Fibroblast of skin of right biceps (primary cell): ENCODE data around the gene ZNF664.
"Not testable (repeated sequence)": the region's sequence is repeated elsewhere in the genome, so short reads cannot be mapped to it uniquely, and the experiment has no call there.

Experiments
- DNase-seq: peaks from one replicate; pipeline ENCODE4 v3.0.0-alpha.2; 2013

Gene ZNF664

GRCh38 chr12:123941624-123942237 lies 31.3 kb upstream of the ZNF664 start:
- DNase-seq, result no peak

DNA sequence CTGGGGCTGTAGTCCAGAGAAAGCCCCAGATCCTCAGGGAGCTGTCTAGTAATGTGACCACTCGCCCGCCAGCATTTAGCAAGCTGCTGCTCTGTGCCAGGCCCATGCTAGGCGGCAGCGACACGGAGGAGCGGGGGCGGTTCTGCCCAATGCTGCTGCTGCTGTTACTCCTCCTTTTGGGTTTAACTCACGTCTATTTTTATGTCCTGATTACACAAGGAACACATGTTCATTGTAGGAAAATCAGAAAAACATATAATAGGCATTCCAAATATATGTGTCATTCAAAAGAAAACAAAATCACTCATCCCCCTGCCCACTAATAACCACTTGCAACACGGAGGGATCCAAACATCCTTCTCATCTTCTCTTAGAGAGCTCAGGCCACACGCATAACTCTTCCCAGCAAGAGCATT lies 30.8 kb upstream of the ZNF664 start:
- peak; percentile 92 for DNase-seq

DNA sequence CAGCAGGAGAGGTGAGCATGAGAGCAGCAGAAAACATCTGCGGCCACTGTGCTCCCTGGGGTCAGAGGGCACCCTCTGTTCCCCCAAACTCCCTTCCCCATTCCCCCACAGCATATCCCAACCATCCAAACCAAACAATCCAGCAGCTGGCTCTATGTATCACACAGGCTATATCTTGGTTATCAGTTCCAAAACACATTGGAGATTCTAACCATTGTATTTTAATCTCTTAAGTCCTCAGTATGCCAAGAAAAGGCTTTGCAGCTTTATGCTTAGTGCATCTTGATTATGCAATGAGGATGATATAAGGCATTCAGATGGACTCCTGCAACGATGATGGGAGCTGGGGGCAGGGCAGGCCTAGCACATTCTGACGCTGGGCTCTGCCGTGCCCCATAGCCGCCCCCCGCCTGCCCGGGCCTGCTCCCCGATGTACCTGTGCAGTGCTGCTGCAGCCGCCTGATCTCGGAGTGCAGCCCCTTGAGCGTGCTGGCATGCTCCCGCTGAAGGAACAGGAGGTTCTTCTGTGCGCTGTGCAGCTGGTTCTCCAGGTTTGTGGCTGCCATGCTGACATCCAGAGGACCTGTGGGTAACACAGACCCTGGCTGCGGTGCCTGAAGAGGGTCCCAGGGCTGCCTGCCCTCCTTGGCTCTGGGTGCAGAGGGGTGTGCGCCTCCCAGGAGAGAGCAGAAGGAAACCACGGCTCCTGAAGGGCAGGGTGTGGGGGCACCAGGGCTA lies 29.9 kb upstream of the ZNF664 start:
- DNase-seq, result peak; percentile 26

DNA sequence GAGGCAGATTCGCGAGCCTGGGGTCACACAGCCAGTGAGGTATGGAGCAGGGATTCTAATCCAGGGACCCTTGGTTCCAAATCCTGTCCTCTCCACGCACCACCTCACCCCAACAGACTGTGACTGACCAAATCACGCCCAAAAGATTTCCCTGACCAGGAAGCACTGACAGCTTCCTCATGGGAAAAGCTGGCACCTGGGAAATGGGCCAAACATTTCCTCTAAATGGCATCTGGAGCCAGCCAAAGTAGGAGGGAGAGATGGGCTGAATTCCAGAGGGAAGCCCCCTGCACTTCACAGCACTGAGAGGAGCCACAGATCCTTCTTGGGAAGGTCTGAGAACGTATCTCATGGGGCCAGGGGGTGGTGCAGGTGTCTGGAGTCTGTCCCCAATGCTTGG lies 29.2 kb upstream of the ZNF664 start:
- no peak for DNase-seq

DNA sequence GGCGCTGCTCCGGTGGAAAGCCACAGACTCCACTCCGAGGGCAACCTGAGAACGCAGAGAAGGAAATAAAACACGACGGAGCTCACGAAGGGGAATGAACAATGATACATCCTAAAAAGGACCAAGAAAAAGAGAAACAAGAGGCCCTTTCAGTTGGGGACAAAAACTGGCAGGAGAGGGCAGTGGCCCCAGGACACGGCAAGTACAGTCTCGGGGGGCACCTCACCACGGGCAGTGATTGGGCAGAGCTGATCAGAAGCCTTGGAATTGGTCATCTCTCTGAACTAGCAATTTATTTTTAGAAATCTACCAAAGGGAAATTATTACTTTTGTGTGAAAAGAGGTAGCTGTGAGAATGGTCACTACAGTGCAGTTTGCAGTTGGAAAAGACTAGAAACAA lies 28.3 kb upstream of the ZNF664 start:
- DNase-seq, result no peak

DNA sequence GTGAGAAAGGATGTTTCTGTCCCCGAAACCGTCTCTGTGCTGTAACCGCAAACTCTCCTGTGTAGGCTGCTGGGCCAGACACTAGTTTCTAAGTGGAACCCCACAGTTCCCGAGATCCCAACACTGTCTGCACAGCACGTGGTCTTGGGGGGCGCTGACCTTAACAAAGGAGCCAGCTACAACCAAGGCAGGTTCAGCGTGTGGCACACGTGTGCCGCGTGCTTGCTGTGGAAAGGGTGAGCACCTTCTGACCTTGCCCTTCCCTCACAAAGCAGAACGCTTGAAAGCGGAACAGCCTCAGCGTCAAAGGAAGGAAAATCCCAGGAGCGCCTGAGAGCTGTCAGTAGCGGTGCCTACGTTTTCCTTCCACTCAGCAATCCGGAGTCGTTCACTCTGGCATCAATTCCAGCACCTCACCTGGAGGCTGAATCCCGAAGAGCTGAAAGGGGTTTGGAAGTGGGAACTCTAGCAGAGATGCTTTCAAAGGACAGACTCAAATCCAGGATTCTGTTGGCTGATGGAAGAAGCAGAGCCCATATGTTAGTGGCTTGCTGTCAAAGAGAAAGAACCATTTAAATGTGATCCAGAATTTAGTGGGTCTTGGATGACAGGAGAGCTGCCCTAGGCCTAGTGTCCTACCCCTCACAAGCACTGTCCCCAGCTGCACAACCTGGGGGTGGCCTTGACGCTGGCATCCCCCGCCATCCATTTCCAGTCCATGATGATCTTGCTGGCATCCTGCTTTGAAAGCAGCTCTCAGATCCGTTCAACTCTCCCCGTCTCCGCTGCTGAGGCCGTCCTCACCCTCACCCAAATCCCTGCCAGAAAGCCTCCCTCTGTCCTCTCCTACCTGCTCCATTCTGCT lies 27.5 kb upstream of the ZNF664 start:
- no peak for DNase-seq

DNA sequence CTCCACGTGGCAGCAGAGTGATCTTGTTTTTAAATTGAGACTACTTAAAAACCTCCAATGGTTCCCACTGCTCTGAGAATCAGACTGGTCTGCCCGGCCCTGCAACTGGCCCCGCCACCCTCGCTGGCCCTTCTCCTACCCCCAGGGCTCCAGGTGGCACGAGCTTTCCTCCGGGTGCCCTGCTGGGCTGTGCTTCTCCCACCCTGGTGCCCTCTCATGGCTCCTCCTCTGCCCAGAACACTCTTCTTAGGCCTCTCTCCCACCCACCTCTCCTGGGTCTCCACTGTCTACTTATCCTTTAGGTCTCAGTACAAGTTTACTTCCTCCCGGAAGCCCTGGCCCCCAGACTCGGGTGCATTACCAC lies 26.9 kb upstream of the ZNF664 start:
- no peak for DNase-seq

DNA sequence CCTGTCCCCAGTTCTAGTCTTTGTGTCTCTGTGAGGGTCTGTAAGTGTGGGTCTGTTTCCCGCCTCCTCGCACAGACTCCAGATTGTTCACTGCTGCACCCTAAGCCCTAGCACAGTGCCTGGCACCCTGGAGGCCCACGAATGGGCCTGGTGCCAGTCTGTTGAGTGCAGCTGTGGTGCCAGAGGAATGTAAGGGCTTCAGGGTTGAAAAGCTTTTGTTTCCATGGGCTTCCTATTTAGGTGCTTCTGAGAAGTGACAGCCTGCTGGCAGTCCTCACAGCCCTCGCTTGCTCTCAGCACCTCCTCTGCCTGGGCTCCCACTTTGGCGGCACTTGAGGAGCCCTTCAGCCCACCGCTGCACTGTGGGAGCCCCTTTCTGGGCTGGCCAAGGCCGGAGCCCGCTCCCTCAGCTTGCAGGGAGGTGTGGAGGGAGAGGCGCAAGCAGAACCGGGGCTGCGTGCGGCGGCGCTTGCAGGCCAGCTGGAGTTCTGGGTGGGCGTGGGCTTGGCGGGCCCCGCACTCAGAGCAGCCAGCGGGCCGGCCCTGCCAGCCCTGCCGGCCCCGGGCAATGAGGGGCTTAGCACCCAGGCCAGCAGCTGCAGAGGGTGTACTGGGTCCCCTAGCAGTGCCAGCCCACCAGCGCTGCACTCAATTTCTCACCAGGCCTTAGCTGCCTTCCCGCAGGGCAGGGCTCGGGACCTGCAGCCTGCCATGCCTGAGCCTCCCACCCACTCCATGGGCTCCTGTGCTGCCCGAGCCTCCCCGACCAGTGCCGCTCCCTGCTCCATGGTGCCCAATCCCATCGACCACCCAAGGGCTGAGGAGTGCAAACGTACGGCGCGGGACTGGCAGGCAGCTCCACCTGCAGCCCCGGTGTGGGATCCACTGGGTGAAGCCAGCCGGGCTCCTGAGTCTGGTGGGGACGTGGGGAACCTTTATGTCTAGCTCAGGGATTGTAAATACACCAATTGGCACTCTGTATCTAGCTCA lies 26.2 kb upstream of the ZNF664 start:
- not testable (repeated sequence) for DNase-seq

- not testable (repeated sequence) for DNase-seq
Measured at GRCh38 chr12:123947531-123947930, 25.5 kb upstream of the ZNF664 start.

DNA sequence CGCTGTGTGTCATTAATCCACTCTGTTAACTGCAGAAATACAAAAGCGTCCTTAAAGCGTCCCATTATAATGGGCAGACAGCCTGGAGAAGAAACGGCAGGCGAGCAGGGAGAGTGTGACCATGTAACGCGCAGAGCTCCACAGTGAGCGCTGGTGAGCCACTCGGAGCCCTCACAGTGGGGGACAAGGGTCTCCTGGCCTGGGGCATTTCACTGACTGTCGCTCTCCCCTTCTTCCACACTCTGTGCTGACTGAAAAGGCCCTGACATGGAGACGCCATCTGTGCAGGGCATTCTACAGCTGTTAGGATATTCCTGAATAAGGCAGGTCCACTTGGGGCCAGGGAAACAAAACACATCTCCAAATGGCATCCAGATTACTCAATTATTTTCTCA lies 24.6 kb upstream of the ZNF664 start:
- DNase-seq, result no peak

DNA sequence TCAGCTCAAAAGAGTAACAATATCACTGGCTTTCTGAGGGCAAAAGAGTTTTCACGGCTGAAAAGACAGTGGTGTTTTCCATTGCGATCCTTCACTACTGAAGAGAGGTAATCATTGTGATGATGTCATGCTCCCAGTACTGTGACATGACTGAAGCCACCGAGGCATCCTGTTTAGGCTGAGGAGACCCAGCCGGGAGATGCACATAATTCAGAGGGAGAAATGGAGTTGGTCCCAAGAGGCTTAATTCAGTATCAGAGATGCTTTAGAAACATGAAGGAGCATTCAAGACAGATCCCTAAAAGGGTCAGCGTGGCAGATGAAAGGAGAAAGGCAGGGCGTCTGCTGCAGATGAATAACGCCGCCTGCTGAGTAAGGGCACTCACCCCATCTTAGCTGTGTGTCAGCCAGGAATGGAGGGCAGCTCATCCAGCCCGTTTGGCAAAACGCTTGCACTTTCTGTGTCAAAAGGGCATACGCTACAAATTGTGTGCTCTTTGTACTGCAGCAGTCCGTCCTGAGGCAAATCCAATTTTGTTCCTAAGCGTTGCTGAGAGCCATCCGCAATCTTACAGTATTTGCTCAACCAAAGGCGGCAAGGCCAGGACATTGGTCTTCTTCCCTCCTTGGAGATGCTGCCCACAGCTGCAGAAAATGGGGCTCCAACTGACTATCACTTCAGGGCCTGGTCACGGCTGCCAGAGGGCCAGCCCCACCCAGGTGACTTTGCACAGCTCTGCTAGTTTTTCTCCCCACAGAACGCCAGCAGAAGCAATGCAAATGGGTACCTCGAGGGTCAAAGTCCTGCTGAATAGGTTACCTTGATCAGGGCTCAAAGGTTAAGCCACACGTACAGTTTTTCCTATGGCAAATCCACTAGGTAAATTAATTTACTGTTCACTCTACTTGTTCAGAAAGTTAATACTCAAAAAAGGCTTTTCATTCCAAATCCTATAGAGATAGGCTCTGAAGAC lies 23.9 kb upstream of the ZNF664 start:
- no peak for DNase-seq

GRCh38 chr12:123949770-123950165 lies 23.2 kb upstream of the ZNF664 start:
- no peak for DNase-seq

GRCh38 chr12:123950476-123951349 lies 22.3 kb upstream of the ZNF664 start:
- DNase-seq, result no peak

- no peak for DNase-seq
Measured at GRCh38 chr12:123951467-123951866, 21.5 kb upstream of the ZNF664 start.

DNA sequence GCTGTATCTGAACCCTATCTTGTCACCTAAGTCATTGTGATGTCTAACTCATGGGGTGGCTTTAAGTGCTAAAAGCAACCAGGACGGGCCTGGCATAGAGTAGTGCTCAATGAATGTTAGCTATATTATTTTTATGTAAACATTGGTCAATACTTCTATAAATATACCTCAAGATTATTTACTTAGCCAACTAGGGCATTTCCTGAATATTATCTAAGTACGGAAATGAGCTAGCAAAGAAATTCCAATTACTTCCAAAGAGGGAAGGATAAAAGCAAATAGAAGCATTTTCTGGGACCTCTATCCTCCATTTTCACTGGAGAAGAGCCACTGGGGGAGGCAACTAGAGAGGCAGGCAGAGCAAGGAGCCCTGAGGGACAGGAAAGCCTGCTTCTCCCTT lies 21.0 kb upstream of the ZNF664 start:
- no peak for DNase-seq

DNA sequence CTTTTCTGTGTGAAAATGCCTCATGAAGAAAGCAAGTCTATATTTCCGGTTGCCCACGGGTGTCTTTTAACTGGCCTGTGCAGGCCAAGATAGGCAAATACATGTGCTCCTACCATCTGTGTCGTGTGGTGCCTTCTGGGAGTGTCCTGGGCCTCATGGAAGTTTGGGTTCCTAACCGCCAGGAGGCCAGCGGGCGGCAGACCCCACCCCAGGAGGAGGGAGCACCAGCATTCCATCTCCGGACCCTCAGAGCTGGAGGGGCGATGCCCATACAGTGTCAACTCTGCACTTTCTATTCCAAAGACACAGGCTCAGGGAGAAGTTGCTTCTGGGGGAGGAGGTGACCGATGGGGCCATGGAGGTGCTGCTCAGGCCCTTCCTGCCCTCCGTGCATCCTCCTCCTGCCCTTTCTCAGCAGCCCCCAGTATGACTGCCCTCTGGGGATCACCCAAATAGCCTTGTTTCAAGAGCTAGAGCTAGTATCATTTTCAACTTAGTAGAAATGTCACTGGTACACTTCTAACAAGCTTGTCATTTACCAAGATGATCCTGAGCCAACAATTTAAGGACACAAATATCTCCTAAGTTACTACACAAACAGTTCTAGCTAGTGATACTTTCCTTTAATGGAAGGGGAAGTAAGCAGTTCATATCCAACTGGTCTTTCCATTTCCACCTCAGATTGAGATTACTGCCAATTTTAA lies 18.2 kb upstream of the ZNF664 start:
- DNase-seq, result no peak

- no peak for DNase-seq
Measured at GRCh38 chr12:123956249-123956648, 16.8 kb upstream of the ZNF664 start.

DNA sequence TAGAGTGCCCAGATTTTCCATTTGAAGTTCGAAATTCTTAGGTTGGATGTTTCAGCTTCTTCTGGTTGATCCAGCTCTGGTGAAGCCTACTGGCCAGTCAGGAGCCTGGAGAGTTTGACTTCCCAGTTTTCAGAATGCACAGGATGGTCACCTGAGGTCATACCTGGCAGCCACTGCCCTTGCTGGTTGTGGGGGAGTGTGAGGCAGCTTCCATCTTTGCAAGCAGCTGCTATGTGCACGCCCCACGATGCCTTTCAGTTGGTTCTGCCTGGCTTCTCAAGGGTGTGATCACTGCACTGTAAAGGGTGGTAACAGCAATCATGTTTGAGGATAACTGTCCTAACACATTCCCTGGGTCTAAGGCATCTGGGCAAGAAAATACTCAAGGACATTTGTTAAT lies 15.8 kb upstream of the ZNF664 start:
- no peak for DNase-seq

DNA sequence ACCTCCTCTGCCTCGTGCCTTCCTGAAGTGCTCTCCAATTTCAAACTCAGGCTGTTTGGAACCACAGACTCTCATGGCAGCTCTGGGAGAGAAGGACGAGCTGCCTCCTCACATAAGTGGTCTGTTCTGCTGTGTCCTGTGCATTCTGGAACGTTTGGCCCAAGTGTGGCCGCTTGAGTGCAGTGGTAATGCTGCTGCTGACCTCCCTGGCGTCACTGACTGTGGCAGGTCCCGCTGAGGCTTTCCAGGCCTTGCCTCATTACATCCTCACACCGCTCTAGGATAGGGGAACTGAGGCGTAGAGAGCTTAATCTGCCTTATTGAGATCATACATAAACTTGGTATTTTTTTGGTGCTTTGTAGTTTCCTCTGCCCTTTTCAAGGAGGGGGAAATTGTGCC lies 14.6 kb upstream of the ZNF664 start:
- DNase-seq, result no peak

DNA sequence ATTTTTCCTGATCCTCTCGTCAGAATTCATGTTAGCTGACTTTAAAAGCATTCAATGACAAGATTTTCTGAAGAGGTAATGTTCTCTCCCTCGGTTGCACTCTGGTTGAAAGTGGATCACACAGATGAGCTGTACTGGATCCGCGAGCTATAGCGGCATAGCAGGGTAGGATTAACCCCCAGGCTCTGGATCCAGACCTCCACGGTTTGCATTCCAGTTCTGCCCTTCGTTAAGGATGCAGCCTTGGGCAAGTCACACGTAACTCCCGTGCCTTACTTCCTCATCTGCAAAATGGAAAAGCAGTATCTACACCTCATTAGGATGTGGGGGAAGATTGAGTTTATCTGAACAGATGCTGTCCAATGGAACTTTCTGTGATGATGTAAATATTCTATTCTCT lies 14.1 kb upstream of the ZNF664 start:
- DNase-seq, result no peak
